Osteoblast (primary cell): Measurements from ENCODE around the gene OR11G2. TPM values are rescaled to one million over a fixed set of nuclear protein-coding genes. Genes with fewer than 3 reads are reported as not detected.
"Not testable (repeated sequence)": the region's sequence is repeated elsewhere in the genome, so short reads cannot be mapped to it uniquely, and the experiment has no call there.

Experiments used
- DNase-seq: peaks from one replicate; pipeline ENCODE4 v3.0.0; 2011; ENCODE audit warnings: low spot score, mixed read lengths; ENCODE audit not compliant: insufficient read length; ENCODE audit errors: missing footprints
- H2AFZ ChIP-seq: 2 replicates; pipeline ENCODE4 v1.6.0; 2011; ENCODE audit warnings: mild to moderate bottlenecking, low read length
- H3K27ac ChIP-seq: 2 replicates; pipeline ENCODE4 v1.5.1; 2011; ENCODE audit warnings: mild to moderate bottlenecking, low read depth, low read length, moderate library complexity
- H3K27me3 ChIP-seq: 2 replicates; pipeline ENCODE4 v1.6.0; 2012; ENCODE audit warnings: mild to moderate bottlenecking, control low read depth, inconsistent platforms, low read length, moderate library complexity; ENCODE audit not compliant: insufficient read depth
- H3K36me3 ChIP-seq: 2 replicates; pipeline ENCODE4 v1.5.1; 2011; ENCODE audit warnings: mild to moderate bottlenecking, low read length, control low read depth, moderate library complexity; ENCODE audit not compliant: insufficient read depth
- H3K4me1 ChIP-seq: 2 replicates; pipeline ENCODE4 v1.5.1; 2011; ENCODE audit warnings: mild to moderate bottlenecking, low read length, control low read depth, moderate library complexity; ENCODE audit not compliant: insufficient read depth
- H3K4me2 ChIP-seq: 2 replicates; pipeline ENCODE4 v1.6.0; 2011; ENCODE audit warnings: mild to moderate bottlenecking, low read length; ENCODE audit not compliant: insufficient read depth
- H3K4me3 ChIP-seq: fragments of 200-600 bp; sonication (generic); 3 replicates; pipeline ENCODE4 v1.5.1; 2012; ENCODE audit warnings: mild to moderate bottlenecking, low read length, inconsistent platforms; ENCODE audit not compliant: insufficient read depth
- H3K79me2 ChIP-seq: 2 replicates; pipeline ENCODE4 v1.6.0; 2012; ENCODE audit warnings: mild to moderate bottlenecking, low read length, control low read depth, inconsistent platforms; ENCODE audit not compliant: insufficient read depth
- H3K9me3 ChIP-seq: 2 replicates; pipeline ENCODE4 v1.5.1; 2011; ENCODE audit warnings: low read depth, low read length, control low read depth
- H4K20me1 ChIP-seq: 2 replicates; pipeline ENCODE4 v1.6.0; 2012; ENCODE audit warnings: mild to moderate bottlenecking, low read length, control low read depth; ENCODE audit not compliant: insufficient read depth
- CTCF ChIP-seq: IDR thresholded peaks from 2 replicates; pipeline ENCODE4 v1.5.1; 2011; ENCODE audit warnings: mild to moderate bottlenecking, low read depth, low read length, moderate library complexity; ENCODE audit errors: extremely low read depth
- total RNA-seq: library from RNA; depleted of rRNA; stranded (reverse); fragments of >200 nt; gene quantifications from 2 replicates; pipeline ENCODE4 v1.2.3, GENCODE V29; 2012

Gene OR11G2
- total RNA-seq, 1 donor: not detected

DNA sequence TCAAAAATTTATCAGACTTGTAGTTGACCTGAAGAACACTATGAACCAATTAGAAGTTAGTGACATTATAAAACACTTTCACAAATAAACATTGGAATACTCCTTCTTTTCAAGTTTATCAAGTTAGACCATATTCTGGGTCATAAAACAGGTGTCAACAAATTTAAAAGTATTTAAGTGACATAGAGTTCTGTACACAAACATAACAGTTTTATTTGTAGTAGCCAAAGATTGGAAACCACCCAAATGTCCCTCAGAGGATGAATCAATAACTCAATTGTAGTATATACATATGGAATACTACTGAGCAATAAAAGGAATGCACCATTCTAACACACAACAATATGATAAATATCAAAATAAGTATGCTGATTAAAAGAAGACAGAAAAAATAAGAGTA, 23.6 kb upstream of the OR11G2 start:
- DNase-seq: no peak
- H4K20me1 ChIP-seq: no peaks in the 10 kb centered on the region
- H3K27ac ChIP-seq: no peak overlapping the region
- no peaks in the 10 kb centered on the region for H3K27me3 ChIP-seq
- peaks cover 2% of the 10 kb centered on the region for H3K9me3 ChIP-seq
- H2AFZ ChIP-seq: no peak overlapping the region
- H3K36me3 ChIP-seq: no peaks in the 10 kb centered on the region
- no peaks in the 10 kb centered on the region for H3K79me2 ChIP-seq
- no peak for TF ChIP-seq CTCF
- no peak overlapping the region for H3K4me2 ChIP-seq
- no peak overlapping the region for H3K4me3 ChIP-seq
- H3K4me1 ChIP-seq: no peaks in the 10 kb centered on the region

DNA sequence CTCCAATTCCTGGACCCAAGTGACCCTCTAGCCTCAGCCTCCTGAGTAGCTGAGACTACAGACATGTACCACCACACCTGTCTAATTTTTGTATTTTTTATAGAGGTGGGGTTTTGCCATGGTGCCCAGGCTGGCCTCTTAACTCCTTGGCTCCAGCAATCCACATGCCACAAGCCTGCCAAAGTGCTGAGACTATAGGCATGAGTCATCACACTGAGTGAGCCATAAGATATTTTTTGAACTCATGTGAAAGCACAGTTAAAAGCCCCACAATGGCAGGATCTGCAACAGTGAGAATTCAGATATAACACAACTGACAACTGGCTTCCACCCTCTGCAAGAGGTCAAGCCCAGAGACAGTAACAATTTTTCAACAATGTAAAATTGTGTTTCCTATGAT, 20.8 kb upstream of the OR11G2 start:
- H3K4me1 ChIP-seq, H3K4me2 ChIP-seq, H3K9me3 ChIP-seq, H3K36me3 ChIP-seq, H4K20me1 ChIP-seq, DNase-seq, H3K4me3 ChIP-seq, H2AFZ ChIP-seq, H3K79me2 ChIP-seq, H3K27ac ChIP-seq, H3K27me3 ChIP-seq: not testable (repeated sequence)

GRCh38 chr14:20174205-20174604, 16.5 kb upstream of the OR11G2 start:
- not testable (repeated sequence) for DNase-seq, H4K20me1 ChIP-seq, H3K4me2 ChIP-seq, H3K4me3 ChIP-seq, H3K4me1 ChIP-seq, H3K27me3 ChIP-seq, H3K27ac ChIP-seq, H3K36me3 ChIP-seq, H2AFZ ChIP-seq, H3K9me3 ChIP-seq, H3K79me2 ChIP-seq

DNA sequence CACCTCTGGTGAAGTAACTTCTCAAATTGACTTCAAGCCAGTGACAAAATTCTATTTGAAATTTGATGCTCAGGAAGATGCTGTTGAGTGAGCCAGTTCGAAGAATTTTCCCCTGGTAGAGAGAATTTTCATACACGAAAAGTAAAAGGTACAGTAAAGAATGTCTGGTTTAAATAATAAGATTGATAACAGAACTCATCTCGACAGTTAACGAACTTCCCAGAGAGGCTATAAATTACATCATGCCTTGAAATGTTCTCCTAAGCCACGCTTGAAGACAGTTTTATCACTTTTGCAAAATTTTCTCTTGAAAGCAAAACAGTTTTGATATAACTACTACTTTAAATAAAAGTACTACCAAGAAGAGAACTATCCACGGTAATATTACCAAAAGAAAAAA, 14.4 kb upstream of the OR11G2 start:
- no peak overlapping the region for H2AFZ ChIP-seq
- H3K4me1 ChIP-seq: no peaks in the 10 kb centered on the region
- H4K20me1 ChIP-seq: no peaks in the 10 kb centered on the region
- no peaks in the 10 kb centered on the region for H3K36me3 ChIP-seq
- H3K27ac ChIP-seq: no peak overlapping the region
- no peak overlapping the region for H3K4me3 ChIP-seq
- no peaks in the 10 kb centered on the region for H3K27me3 ChIP-seq
- DNase-seq: no peak
- no peak for TF ChIP-seq CTCF
- H3K79me2 ChIP-seq: no peaks in the 10 kb centered on the region
- no peak overlapping the region for H3K4me2 ChIP-seq
- no peaks in the 10 kb centered on the region for H3K9me3 ChIP-seq

GRCh38 chr14:20177433-20177974, 13.2 kb upstream of the OR11G2 start:
- H3K36me3 ChIP-seq: no peaks in the 10 kb centered on the region
- H3K4me2 ChIP-seq: no peak overlapping the region
- no peak overlapping the region for H3K27ac ChIP-seq
- no peaks in the 10 kb centered on the region for H4K20me1 ChIP-seq
- no peaks in the 10 kb centered on the region for H3K9me3 ChIP-seq
- H3K4me3 ChIP-seq: no peak overlapping the region
- no peaks in the 10 kb centered on the region for H3K4me1 ChIP-seq
- H3K79me2 ChIP-seq: no peaks in the 10 kb centered on the region
- H3K27me3 ChIP-seq: no peaks in the 10 kb centered on the region
- no peak for TF ChIP-seq CTCF
- no peak overlapping the region for H2AFZ ChIP-seq
- DNase-seq: no peak
